SK-N-MC (cell line): Measurements from ENCODE around the gene TRRAP.
"Not testable (repeated sequence)": the region's sequence is repeated elsewhere in the genome, so short reads cannot be mapped to it uniquely, and the experiment has no call there.

Experiments
- DNase-seq: peaks from one replicate; pipeline ENCODE4 v3.0.0-alpha.2; 2011; ENCODE audit warnings: low read depth, low spot score
- H3K27ac ChIP-seq: fragments of 200-600 bp; sonication (generic); 2 replicates; pipeline ENCODE4 v1.5.1; 2016; ENCODE audit warnings: mixed run types
- H3K36me3 ChIP-seq: fragments of 200-600 bp; sonication (generic); 2 replicates; pipeline ENCODE4 v1.6.1; 2017; ENCODE audit warnings: antibody characterized with exemption, low read length, mixed read lengths; ENCODE audit not compliant: insufficient read depth
- H3K4me3 ChIP-seq: fragments of 200-600 bp; sonication (generic); 2 replicates; pipeline ENCODE4 v1.5.1; 2016
- H3K9ac ChIP-seq: fragments of 200-600 bp; sonication (generic); 2 replicates; pipeline ENCODE4 v1.8.0; 2017; ENCODE audit warnings: mixed run types, mixed read lengths; ENCODE audit not compliant: insufficient read length
- H3K9me3 ChIP-seq: fragments of 200-600 bp; sonication (generic); 2 replicates; pipeline ENCODE4 v1.6.1; 2017; ENCODE audit warnings: low read depth, mild to moderate bottlenecking, antibody characterized with exemption, low read length, moderate library complexity, mixed read lengths
- EZH2 ChIP-seq: fragments of 200-600 bp; sonication (generic); IDR thresholded peaks from one replicate; pipeline ENCODE4 v1.6.1; 2017; ENCODE audit warnings: antibody characterized with exemption
- FOXP2 ChIP-seq: optimal IDR thresholded peaks from 2 replicates; pipeline ENCODE3; 2011; ENCODE audit warnings: mild to moderate bottlenecking, moderate library complexity; ENCODE audit not compliant: insufficient read depth; ENCODE audit errors: extremely low read length, control extremely low read depth
- POLR2AphosphoS5 ChIP-seq: IDR thresholded peaks from 2 replicates; pipeline ENCODE4 v1.6.1; 2012; ENCODE audit warnings: mild to moderate bottlenecking, low read depth, low read length, borderline replicate concordance

Gene TRRAP

DNA sequence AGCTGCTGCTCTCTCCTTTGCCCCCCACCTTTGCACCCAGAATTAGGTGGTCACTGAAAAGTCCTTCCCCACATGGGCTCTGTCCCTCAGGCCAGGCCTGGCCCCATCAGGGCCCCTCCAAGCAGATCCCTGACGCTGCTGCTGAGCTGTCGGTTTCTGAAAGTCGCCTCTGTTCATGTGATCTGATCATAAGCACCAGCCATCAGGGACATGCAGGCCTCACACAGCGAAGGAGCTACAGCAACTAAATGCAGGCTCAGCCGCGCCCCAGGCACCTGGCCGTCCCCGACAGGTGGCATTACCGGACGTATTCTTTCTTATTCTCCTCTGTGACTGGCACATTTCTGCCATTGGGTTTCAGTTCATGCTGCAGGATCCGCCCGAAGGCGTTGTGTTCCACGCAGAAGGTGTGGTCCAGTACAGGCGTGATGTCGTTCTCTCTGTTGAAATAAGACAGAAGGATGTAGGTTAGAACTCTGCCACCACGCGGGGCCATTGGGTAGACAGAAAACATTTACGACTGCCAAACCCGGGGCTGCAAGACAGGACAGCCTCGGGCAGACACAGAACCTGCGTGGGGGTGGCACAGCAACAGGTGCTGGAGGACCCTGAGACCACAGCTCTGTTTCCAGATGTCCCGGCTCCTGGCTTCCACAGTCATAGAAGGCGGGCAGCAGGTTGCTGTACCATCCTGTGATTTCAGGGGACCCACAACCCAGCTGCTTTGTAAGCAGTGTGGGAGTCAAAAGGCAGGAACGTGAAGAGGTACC lies 159.9 kb downstream of the TRRAP start:
- Histone ChIP-seq H3K27ac (no peak overlapping the region), H3K9ac (no peak overlapping the region), H3K9me3 (no peaks in the 10 kb centered on the region), H3K36me3 (peaks cover 85% of the 10 kb centered on the region), H3K4me3 (no peak overlapping the region)
- DNase-seq: no peak
- no peak for TF ChIP-seq POLR2AphosphoS5
- TF ChIP-seq EZH2: no peak
- TF ChIP-seq FOXP2: no peak

DNA sequence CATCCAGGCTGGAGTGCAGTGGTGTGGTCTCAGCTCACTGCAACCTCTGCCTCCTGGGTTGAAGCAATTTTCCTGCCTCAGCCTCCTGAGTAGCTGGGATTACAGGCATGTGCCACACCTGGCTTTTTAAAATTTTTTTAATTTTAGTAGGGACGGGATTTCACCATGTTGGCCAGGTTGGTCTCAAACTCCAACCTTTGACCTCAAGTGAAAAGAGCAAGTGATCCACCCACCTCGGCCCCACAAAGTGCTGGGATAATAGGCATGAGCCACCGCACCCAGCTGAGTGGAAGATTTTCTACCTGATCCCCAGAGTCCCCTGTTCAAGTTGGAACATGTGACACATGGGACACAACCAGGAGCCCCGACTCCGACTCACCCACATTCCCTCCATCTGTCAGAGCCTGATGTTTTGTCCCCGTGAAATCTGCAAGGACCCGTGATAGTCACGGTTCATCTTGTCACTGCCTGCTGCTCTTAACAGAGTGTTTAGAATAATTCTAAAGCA lies 161.1 kb downstream of the TRRAP start:
- H3K4me3 ChIP-seq: no peak overlapping the region
- H3K9me3 ChIP-seq: no peaks in the 10 kb centered on the region
- DNase-seq: no peak
- peaks cover 81% of the 10 kb centered on the region for H3K36me3 ChIP-seq
- TF ChIP-seq EZH2 (no peak), POLR2AphosphoS5 (no peak), FOXP2 (no peak)
- no peak overlapping the region for H3K27ac ChIP-seq
- no peak overlapping the region for H3K9ac ChIP-seq

DNA sequence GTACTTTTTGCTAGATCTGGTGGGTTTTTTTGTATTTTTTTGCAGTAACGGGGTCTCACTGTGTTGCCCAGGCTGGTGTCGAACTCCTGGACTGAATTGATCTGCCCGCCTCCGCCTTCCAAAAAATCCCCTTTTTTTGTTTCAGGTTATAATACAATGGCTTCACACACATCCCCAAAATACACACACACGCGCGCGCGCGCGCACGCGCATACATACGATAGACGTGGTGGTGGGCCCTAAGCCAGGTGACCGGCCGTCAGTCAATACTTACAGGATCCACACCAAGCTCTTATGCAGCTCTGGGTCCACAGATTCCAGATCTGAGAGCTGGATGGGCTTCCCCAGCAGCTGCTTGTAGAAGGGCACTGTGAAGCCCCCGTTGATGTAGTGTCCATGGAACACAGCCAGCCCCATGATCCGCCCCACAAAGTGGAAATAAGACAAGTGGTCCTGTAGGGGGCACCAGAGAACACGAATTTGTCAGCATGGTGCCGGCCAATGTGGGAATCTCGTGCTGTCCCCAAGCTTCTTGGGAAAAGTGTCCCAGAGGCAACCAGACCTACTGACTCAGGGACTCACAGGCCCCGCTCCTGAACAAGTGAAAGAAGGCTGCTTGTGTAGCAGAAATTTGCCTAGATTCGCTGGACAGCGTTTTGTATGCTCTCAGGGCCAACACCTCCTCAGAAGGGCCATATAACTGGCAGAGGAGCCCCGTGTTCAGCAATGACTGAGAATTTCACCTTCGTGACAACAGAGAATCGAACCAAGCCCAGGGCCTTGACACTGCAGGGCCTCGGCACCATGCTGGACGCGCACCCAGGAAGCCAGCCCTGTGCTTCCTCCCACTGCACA lies 162.0 kb downstream of the TRRAP start:
- H3K27ac ChIP-seq: peak overlapping the region; percentile 44; the same call in 1 of the 2 replicates
- no peak overlapping the region for H3K4me3 ChIP-seq
- TF ChIP-seq POLR2AphosphoS5 (no peak), EZH2 (no peak), FOXP2 (no peak)

GRCh38 chr7:99041526-99041925 lies 163.2 kb downstream of the TRRAP start:
- Histone ChIP-seq H3K36me3 (peaks cover 71% of the 10 kb centered on the region), H3K4me3 (no peak overlapping the region), H3K27ac (no peak overlapping the region), H3K9ac (no peak overlapping the region), H3K9me3 (no peaks in the 10 kb centered on the region)
- no peak for DNase-seq
- TF ChIP-seq EZH2 (no peak), POLR2AphosphoS5 (no peak), FOXP2 (no peak)

More for the DNA sequence above, 162.0 kb downstream of the TRRAP start:
- Histone ChIP-seq H3K9ac (peak overlapping the region; percentile 52), H3K36me3 (peaks cover 76% of the 10 kb centered on the region), H3K9me3 (no peaks in the 10 kb centered on the region)
- DNase-seq: peak; percentile 70

DNA sequence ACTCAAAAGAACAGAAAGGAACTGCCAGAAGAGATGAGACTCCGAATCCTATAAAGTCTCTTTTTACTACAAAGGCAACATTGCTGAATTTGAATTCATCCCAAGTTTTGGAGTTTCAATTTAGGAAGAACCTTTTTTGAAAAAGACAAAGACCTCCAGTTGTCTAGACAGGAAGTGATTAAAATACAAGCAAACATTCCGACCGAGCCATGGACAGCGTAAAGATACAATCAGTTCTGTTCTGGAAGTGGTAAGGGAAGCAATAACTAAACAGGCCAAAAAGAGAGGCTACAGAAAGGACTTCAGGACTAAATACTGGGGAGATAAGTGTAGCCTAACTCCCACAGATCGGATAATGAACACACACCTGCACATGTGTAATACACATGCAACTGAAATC lies 164.6 kb downstream of the TRRAP start:
- TF ChIP-seq EZH2 (no peak), POLR2AphosphoS5 (no peak), FOXP2 (no peak)
- no peak overlapping the region for H3K27ac ChIP-seq
- H3K36me3 ChIP-seq: peaks cover 70% of the 10 kb centered on the region
- H3K4me3 ChIP-seq: no peak overlapping the region
- no peak for DNase-seq
- H3K9ac ChIP-seq: peak overlapping the region; percentile 35
- no peaks in the 10 kb centered on the region for H3K9me3 ChIP-seq

- not testable (repeated sequence) for H3K9ac ChIP-seq, DNase-seq, H3K9me3 ChIP-seq, H3K4me3 ChIP-seq, H3K27ac ChIP-seq
- H3K36me3 ChIP-seq: peaks cover 69% of the 10 kb centered on the region
Measured at GRCh38 chr7:99044858-99045257, 166.5 kb downstream of the TRRAP start.

DNA sequence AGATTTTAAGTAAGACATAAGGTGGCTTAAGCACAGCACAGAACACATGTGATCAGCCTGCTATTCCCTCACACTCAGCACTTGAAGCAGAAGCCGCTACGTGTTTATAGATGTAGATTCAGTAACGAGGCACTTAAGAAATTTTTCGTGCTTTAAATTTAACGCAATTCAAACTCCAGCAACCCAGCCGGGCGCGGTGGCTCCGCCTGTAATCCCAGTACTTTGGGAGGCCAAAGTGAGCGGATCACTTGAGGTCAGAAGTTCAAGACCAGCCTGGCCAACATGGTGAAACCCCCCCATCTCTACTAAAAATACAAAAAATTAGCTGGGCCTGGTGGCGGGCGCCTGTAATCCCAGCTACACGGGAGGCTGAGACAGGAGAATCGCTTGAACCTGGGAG lies 167.9 kb downstream of the TRRAP start:
- H3K4me3 ChIP-seq, H3K9me3 ChIP-seq, DNase-seq, H3K27ac ChIP-seq, H3K9ac ChIP-seq: not testable (repeated sequence)
- H3K36me3 ChIP-seq: peaks cover 68% of the 10 kb centered on the region

DNA sequence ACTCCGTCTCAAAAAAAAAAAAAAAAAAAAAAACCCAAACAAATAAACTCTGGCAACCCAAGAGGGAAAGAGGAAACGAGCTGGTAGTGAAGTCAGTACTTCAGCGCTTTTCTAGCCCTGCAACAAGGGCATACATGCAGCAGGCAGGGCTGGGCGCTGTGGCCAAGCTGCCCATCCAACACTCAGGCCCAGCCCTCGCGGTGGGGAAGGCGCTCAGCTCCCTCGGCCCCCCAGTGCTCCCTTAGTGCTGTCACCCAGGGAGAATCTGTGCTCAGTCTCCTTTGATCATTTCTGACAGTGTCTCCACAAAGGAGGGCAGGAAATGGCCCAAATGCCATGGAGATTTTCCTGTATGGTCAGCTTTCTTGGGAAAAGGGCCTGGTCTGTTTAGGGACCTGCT lies 168.4 kb downstream of the TRRAP start:
- DNase-seq: no peak
- Histone ChIP-seq H3K36me3 (peaks cover 67% of the 10 kb centered on the region), H3K9me3 (no peaks in the 10 kb centered on the region), H3K4me3 (no peak overlapping the region), H3K27ac (no peak overlapping the region), H3K9ac (no peak overlapping the region)
- no peak for TF ChIP-seq EZH2
- TF ChIP-seq FOXP2: no peak
- no peak for TF ChIP-seq POLR2AphosphoS5
